Amniotic epithelial cell (primary cell): ENCODE measurements around the gene FBN1.

Experiments used
- DNase-seq: peaks from one replicate; pipeline ENCODE4 v3.0.0-alpha.2; 2010; ENCODE audit warnings: low read depth

Gene FBN1

GRCh38 chr15:48366584-48367312 lies 278.8 kb downstream of the FBN1 start:
- DNase-seq = peak; percentile 61

- no peak for DNase-seq
These were observed 279.9 kb downstream of the FBN1 start for GRCh38 chr15:48365575-48365974.

- peak; percentile 80 for DNase-seq
These were observed 282.0 kb downstream of the FBN1 start for GRCh38 chr15:48363474-48363873.

GRCh38 chr15:48361685-48362084 lies 283.8 kb downstream of the FBN1 start:
- no peak for DNase-seq

GRCh38 chr15:48360841-48361240 lies 284.7 kb downstream of the FBN1 start:
- DNase-seq = peak; percentile 51
